Stimulated activated CD8-positive, alpha-beta memory T cell treated with anti-CD3 and anti-CD28 coated beads, Interleukin-15, amount 100 ng/mL, for 1 hour (primary cell): ENCODE measurements around the gene PHYHD1.

Experiments
- DNase-seq: peaks from one replicate; pipeline ENCODE4 v3.0.0-alpha.2; 2020; ENCODE audit warnings: low read depth

Gene PHYHD1

GRCh38 chr9:128920381-128921058 lies at the start of gene PHYHD1:
Gene PHYHD1, plus strand, starts transcription at chr9:128920982. Its CDS starts 1,342 bp downstream, at chr9:128922324.
- no peak for DNase-seq

GRCh38 chr9:128877852-128878251 lies 42.9 kb upstream of the PHYHD1 start:
- no peak for DNase-seq

- peak; percentile 97 for DNase-seq
These were observed 38.7 kb upstream of the PHYHD1 start, which contains the start of the genes KYAT1 and LRRC8A for GRCh38 chr9:128881884-128882676. Gene KYAT1, minus strand, starts transcription at chr9:128881950. Its CDS starts 36,545 bp downstream, at chr9:128845405. Gene LRRC8A, plus strand, starts transcription at chr9:128882133. Its CDS starts 25,032 bp downstream, at chr9:128907165.

- DNase-seq = no peak
These were observed 37.8 kb upstream of the PHYHD1 start for GRCh38 chr9:128882677-128883603.

- DNase-seq = no peak
These were observed 36.6 kb upstream of the PHYHD1 start for GRCh38 chr9:128884164-128884563.

- DNase-seq = no peak
These were observed 35.4 kb upstream of the PHYHD1 start for GRCh38 chr9:128885376-128885775.

- no peak for DNase-seq
These were observed 35.0 kb upstream of the PHYHD1 start for GRCh38 chr9:128885798-128886197.

GRCh38 chr9:128886211-128886891 lies 34.4 kb upstream of the PHYHD1 start:
- no peak for DNase-seq

- no peak for DNase-seq
These were observed 33.7 kb upstream of the PHYHD1 start for GRCh38 chr9:128887049-128887448.

- no peak for DNase-seq
These were observed 32.9 kb upstream of the PHYHD1 start for GRCh38 chr9:128887914-128888350.

- DNase-seq = no peak
These were observed 29.2 kb upstream of the PHYHD1 start for GRCh38 chr9:128891321-128892220.

GRCh38 chr9:128892221-128892921 lies 28.4 kb upstream of the PHYHD1 start:
- no peak for DNase-seq

- no peak for DNase-seq
These were observed 27.4 kb upstream of the PHYHD1 start for GRCh38 chr9:128893354-128893753.

- DNase-seq = no peak
These were observed 26.0 kb upstream of the PHYHD1 start for GRCh38 chr9:128894764-128895163.

GRCh38 chr9:128895556-128895955 lies 25.2 kb upstream of the PHYHD1 start:
- DNase-seq = no peak

GRCh38 chr9:128898382-128898781 lies 22.4 kb upstream of the PHYHD1 start:
- no peak for DNase-seq

- no peak for DNase-seq
These were observed 21.8 kb upstream of the PHYHD1 start for GRCh38 chr9:128898845-128899565.

GRCh38 chr9:128899566-128900322 lies 21.0 kb upstream of the PHYHD1 start:
- no peak for DNase-seq
